Fibroblast of pulmonary artery (primary cell): ENCODE measurements around the gene PTPRD.

ENCODE experiments used
- DNase-seq: peaks from one replicate; pipeline ENCODE4 v3.0.0-alpha.2; 2010; ENCODE audit warnings: low read depth
- H3K4me3 ChIP-seq: replicated peaks from 2 replicates; pipeline ENCODE4 v1.5.1; 2011; ENCODE audit warnings: low read depth, mild to moderate bottlenecking, control low read depth, low read length, moderate library complexity
- CTCF ChIP-seq: IDR thresholded peaks from 2 replicates; pipeline ENCODE4 v1.5.1; 2011; ENCODE audit warnings: mild to moderate bottlenecking, control low read depth, low read length, inconsistent platforms; ENCODE audit errors: missing control alignments

Gene PTPRD

GRCh38 chr9:8863886-8864544 is 1748.8 kb downstream of the PTPRD start:
- peak; percentile 64 for DNase-seq
- H3K4me3 ChIP-seq: peak overlapping the region; percentile 1
- TF ChIP-seq CTCF: no peak

- H3K4me3 ChIP-seq: no peak overlapping the region
- TF ChIP-seq CTCF: no peak
- DNase-seq: no peak
Observed at GRCh38 chr9:8863069-8863468, 1749.7 kb downstream of the PTPRD start.

GRCh38 chr9:8860925-8861324 is 1751.9 kb downstream of the PTPRD start:
- H3K4me3 ChIP-seq: no peak overlapping the region
- DNase-seq: peak; percentile 61
- TF ChIP-seq CTCF: peak; percentile 9

GRCh38 chr9:8860086-8860485 is 1752.7 kb downstream of the PTPRD start:
- no peak for DNase-seq
- no peak overlapping the region for H3K4me3 ChIP-seq
- TF ChIP-seq CTCF: no peak

- TF ChIP-seq CTCF: no peak
- no peak for DNase-seq
Observed at GRCh38 chr9:8859416-8859815, 1753.4 kb downstream of the PTPRD start.

GRCh38 chr9:8858596-8859161 is 1754.1 kb downstream of the PTPRD start:
- DNase-seq: no peak

More at GRCh38 chr9:8859416-8859815, 1753.4 kb downstream of the PTPRD start:
- no peak overlapping the region for H3K4me3 ChIP-seq

More at GRCh38 chr9:8858596-8859161, 1754.1 kb downstream of the PTPRD start:
- no peak for TF ChIP-seq CTCF
- H3K4me3 ChIP-seq: peak overlapping the region; percentile 57
